Prostate gland (tissue), 2 donors: ENCODE results near the gene FBXW12.

Experiments
- CTCF ChIP-seq, 4 experiments: fragments of 200-600 bp in 2 of 4; fragments of 450-650 bp in 2 of 4; sonication (generic) in 2 of 4; IDR thresholded peaks; 1 replicate in 3 of 4; 2 replicates in 1 of 4; pipeline ENCODE4 v1.5.1; 2016 to 2019; ENCODE audit warnings: antibody characterized with exemption in 4 of 4, mild to moderate bottlenecking in 2 of 4, moderate library complexity in 2 of 4
- POLR2AphosphoS5 ChIP-seq: sonication (generic); formaldehyde crosslinking; IDR thresholded peaks from one replicate; pipeline ENCODE4 v1.6.1; 2017; ENCODE audit warnings: antibody characterized with exemption

GRCh38 chr3:48367201-48367600 is 4.8 kb upstream of the FBXW12 start:
- TF ChIP-seq CTCF (IDR thresholded peaks at IDR 0.05) (no peak), POLR2AphosphoS5 (no peak)
